Activated CD8-positive, alpha-beta memory T cell treated with anti-CD3 and anti-CD28 coated beads, Interleukin-2, amount 50 U/mL, for 24 hours (primary cell): ENCODE measurements around the gene LBH.

Source experiments
- DNase-seq: peaks from one replicate; pipeline ENCODE4 v3.0.0-alpha.2; 2020; ENCODE audit errors: extremely low read depth

Gene LBH

GRCh38 chr2:30273574-30273929 lies 42.2 kb downstream of the LBH start:
- no peak for DNase-seq

GRCh38 chr2:30275256-30275655 lies 43.9 kb downstream of the LBH start:
- DNase-seq = no peak

GRCh38 chr2:30276455-30276911 lies 45.1 kb downstream of the LBH start:
- DNase-seq = no peak

GRCh38 chr2:30277582-30277981 lies 46.2 kb downstream of the LBH start:
- no peak for DNase-seq

GRCh38 chr2:30278419-30278818 lies 47.1 kb downstream of the LBH start:
- no peak for DNase-seq

- no peak for DNase-seq
Observed at GRCh38 chr2:30280596-30281434, 49.5 kb downstream of the LBH start.

GRCh38 chr2:30282081-30282480 lies 50.7 kb downstream of the LBH start:
- no peak for DNase-seq

GRCh38 chr2:30282721-30283120 lies 51.4 kb downstream of the LBH start:
- DNase-seq = no peak

GRCh38 chr2:30283931-30284565 lies 52.7 kb downstream of the LBH start:
- DNase-seq = no peak

- no peak for DNase-seq
Observed at GRCh38 chr2:30285758-30286157, 54.4 kb downstream of the LBH start.

- DNase-seq = no peak
Observed at GRCh38 chr2:30287190-30287840, 56.0 kb downstream of the LBH start.

GRCh38 chr2:30287857-30288513 lies 56.7 kb downstream of the LBH start:
- no peak for DNase-seq

- no peak for DNase-seq
Observed at GRCh38 chr2:30288561-30288960, 57.2 kb downstream of the LBH start.

GRCh38 chr2:30293303-30293921 lies 62.1 kb downstream of the LBH start:
- no peak for DNase-seq

- DNase-seq = no peak
Observed at GRCh38 chr2:30294133-30294532, 62.8 kb downstream of the LBH start.

- DNase-seq = no peak
Observed at GRCh38 chr2:30296496-30296895, 65.2 kb downstream of the LBH start.

GRCh38 chr2:30298302-30298701 lies 67.0 kb downstream of the LBH start:
- DNase-seq = no peak

- no peak for DNase-seq
Observed at GRCh38 chr2:30300122-30300455, 68.8 kb downstream of the LBH start.

- DNase-seq = no peak
Observed at GRCh38 chr2:30300456-30301221, 69.3 kb downstream of the LBH start.

- DNase-seq = no peak
Observed at GRCh38 chr2:30301551-30301950, 70.2 kb downstream of the LBH start.

GRCh38 chr2:30302566-30302965 lies 71.2 kb downstream of the LBH start:
- DNase-seq = no peak
